Fibroblast of skin of right biceps (primary cell): ENCODE measurements around the gene CCSER1.
A peak's percentile ranks its signal among the peaks of the same experiment; 100 is the strongest.
"Not testable (repeated sequence)": the region's sequence is repeated elsewhere in the genome, so short reads cannot be mapped to it uniquely, and the experiment has no call there.

Source experiments
- DNase-seq: peaks from one replicate; pipeline ENCODE4 v3.0.0-alpha.2; 2013

Gene CCSER1

DNA sequence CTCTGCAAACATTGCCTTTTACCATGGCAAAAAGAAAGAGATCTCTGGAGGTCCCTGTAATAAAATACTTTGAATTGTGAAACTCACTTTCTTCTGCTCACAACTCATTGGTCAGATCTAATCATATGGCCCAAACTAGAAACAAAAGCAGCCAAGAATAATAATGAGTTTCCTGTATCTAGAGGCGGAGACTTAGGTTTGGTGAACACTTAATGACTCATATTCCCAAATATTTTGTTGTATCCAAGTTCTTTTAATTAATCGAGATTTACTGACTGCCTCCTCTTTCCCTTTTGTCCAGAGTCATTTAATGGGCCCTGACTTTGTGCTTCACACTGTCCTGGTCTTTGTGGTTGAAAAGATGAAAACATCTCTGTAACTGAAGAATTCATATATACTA lies 190.6 kb downstream of the CCSER1 start:
- peak; percentile 94 for DNase-seq

DNA sequence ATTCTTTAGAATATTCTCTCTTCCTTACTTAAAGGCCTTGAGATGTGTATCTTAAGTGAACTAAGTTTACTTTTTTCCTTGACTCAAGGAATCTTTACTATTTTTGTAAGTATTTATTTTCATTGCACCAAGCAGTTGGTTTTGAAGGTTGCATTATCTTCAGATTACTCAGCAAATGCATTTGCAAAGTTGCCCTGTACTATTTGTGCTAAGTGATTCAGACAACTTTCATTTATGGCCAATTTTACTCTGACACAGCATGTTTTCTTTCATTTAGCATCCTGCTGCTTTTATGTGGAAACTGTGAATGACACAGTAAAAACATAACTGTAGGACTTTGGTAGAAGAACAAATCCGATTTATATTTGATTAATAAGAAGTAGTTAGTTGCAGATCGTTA lies 191.0 kb downstream of the CCSER1 start:
- DNase-seq: peak; percentile 87

DNA sequence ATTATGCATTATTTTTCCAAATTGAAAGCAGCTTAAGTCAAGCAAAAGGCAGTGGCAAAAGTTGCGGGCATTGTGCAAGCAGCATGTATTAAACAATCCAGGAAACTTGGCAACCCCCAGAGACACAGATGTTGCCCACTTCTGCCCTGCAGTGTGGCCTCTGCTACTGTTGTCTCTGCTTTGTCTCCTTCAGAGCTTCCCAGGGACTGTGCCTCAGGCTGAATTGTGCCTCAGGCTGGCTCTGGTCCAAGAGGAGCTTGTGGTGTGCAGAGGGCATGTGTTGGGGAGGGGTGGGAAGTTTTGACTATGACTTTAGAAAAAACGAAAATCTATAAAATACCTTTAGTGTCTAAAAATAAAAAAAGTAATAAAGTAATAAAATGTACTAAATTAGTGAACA lies 201.4 kb downstream of the CCSER1 start:
- peak; percentile 16 for DNase-seq

DNA sequence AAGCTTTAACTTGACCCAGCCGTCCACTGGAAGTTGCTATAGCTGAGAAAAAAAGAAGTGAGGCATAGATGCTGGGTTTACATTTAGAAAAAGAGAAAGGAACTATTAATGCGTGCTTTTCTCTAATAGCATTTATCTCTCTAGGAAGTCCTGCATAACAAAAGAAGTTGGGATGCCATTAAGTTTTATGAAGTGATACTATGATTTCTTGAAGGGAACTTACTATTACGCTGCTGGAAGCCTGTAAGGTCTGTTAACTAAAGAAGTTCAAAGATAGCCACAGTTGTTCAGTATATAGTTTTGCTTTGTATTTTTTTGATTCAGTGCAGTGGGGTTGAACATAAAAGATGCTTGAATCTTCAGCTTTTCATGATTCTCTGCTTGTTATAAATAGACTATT lies 203.4 kb downstream of the CCSER1 start:
- DNase-seq: no peak

DNA sequence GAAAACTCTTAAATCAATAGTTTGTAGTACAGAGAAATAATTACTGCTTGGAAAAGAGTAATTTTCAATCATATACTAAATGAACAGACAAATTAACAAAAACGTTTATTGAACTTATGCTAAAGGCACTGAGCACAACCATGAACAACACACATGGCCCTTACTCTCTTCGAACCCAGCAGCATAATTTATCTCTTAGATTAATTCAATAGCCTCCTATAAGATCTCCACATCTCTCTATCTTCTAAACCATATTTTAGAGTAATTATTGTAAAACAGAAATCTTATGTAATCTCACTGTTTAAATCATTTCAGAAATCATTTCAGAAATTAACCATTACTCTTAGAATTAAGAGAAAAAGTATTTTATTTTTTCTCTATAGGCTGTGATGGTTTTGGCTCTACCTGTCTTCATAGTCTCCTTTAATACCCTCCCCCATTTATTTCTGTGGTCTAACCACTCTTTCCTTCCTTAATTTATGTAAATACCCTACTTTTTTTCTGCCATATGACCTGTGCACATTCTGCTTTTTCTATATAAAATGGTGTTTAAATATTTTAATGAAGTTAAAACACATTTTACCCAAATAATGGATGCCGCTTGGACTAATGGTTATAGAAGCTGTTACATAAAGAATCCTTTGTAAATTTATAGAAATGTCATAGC lies 218.5 kb downstream of the CCSER1 start:
- no peak for DNase-seq

DNA sequence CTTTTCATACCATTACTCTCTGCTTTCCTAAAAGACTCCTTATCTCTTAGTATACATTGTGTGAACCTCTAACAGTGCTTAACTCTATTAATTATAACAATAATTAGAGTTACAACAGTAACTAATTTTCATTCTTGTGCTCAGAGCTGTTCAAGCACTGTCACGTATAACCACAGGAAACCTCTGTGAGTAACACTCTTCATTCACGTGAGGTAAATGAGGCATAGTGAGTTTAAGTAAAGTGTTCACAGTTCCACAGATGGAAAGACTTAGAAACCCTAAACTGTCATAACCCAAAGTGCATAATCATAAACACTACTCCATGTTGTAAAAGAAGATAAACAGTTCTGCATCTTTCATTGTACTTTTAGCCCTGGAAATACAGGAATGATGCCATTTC lies 222.4 kb downstream of the CCSER1 start:
- DNase-seq: peak; percentile 9

DNA sequence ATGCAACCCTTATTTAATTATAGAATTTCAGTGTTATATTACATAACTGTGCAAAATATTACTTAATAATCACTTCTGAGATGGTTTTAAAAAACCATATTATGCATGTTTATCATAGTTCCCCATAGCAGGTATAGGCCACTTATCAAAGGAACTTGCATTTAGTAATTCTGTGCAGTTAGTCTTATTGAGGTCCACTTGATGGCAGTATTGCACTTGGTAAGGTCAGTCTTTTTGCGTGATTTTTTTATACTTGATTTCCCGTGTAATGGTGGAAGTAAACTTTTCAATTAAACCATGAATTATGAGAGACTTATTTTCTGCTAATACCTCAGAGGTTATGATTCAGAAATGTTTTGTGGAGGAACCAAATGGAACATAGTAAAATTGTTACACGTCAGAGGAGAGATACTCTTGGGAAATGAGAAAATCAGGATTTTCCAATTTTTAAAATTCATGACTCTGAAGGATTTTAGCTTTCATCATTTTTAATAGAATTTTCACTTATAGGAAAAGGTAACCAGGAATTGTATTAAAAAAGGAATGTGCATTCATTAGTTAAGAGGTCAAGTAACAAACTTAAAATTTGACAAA lies 230.0 kb downstream of the CCSER1 start:
- DNase-seq: peak; percentile 59

DNA sequence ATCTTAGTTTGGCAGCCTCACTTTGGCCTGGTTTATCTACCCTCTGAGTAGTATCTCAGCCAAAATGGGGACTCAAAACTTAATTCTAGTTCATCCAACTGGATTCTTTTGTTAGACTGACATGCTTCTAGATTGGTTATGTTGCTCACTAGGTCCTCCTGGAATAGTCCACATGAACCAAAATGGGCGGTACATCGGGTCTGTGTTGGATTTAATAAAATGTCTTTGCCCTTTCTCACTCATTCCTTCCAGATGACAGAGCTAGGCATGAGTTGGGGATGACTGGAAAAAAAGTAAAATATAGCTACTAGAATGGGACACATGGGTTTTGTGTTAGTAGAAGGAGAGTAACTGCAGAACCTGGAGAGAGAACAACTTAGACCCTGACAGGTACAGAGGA lies 247.9 kb downstream of the CCSER1 start:
- DNase-seq: peak; percentile 68

DNA sequence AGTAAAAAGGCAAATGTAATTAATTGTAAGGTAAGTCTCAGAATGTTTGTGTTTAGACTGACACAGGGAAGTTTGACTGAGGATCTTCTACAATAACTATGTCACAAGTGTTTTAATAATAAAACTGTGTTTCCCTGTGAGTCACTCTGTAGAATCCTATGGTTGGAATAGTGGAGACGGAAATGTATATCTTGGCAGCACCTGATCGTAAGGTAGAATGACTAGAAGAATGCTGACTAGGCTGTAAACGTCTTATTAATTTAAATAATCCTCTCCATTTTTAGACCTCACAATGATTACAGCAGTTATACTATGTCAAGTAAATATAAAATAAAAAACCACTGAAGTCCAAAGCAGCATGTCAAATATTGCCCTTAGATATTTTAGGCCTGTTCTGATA lies 266.0 kb downstream of the CCSER1 start:
- no peak for DNase-seq

DNA sequence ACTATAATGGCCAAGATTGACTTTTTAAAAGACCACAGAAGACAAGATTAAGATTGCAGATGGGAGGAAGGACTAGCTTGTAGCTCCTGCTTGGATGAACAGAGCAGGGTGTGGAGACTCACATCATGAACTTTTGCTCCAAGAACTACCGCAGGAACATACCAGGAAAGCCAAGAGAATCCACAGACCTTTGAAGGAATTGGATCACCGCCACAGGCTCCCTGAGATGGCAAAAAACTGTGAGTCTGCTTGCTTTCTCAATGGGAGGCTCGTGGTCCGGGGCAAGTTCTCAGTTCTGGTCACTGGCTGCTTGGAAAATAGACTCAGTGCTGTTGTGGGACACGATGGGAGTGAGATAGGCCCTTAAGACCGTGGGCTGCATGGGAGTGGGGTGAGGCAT lies 276.6 kb downstream of the CCSER1 start:
- peak; percentile 0 for DNase-seq

DNA sequence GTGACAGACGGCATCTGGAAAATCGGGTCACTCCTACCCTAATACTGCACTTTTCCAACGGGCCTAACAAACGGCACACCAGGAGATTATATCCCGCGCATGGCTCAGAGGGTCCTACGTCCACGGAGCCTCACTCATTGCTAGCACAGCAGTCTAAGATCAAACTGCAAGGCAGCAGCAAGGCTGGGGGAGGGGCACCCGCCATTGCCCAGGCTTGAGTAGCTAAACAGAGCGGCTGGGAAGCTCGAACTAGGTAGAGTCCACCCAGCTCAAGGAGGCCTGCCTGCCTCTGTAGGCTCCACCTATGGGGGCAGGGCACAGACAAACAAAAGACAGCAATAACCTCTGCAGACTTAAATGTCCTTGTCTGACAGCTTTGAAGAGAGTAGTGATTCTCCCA lies 280.7 kb downstream of the CCSER1 start:
- not testable (repeated sequence) for DNase-seq

DNA sequence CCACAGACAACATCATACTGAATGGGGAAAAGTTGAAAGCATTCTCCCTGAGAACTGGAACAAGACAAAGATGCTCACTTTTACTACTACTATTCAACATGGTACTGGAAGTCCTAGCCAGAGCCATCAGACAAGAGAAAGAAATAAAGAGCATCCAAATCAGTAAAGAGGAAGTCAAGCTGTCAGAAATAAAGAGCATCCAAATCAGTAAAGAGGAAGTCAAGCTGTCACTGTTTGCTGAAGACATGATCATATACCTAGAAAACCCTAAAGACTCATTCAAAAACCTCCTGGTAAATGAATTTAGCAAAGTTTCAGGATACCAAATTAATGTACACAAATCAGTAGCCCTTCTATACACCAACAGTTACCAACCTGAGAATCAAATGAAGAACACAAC lies 285.6 kb downstream of the CCSER1 start:
- not testable (repeated sequence) for DNase-seq

DNA sequence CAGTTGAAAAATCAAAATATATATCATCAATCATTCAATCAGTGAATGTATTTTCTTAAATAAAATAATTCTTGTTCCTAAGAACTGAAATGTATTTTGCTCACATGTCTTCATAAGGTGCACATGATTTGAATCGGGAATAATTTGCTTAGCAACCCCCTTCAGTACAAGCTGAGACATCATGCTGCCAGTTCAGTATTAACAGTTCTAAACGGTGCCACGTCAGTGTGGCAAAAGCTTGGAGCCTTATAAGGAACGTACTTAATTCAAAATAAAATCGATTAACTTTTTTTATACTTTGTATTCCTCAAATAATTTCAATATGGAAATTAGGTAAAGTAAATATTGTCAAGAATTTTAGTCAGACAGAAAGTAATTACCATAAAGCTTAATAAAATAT lies 287.9 kb downstream of the CCSER1 start:
- no peak for DNase-seq

DNA sequence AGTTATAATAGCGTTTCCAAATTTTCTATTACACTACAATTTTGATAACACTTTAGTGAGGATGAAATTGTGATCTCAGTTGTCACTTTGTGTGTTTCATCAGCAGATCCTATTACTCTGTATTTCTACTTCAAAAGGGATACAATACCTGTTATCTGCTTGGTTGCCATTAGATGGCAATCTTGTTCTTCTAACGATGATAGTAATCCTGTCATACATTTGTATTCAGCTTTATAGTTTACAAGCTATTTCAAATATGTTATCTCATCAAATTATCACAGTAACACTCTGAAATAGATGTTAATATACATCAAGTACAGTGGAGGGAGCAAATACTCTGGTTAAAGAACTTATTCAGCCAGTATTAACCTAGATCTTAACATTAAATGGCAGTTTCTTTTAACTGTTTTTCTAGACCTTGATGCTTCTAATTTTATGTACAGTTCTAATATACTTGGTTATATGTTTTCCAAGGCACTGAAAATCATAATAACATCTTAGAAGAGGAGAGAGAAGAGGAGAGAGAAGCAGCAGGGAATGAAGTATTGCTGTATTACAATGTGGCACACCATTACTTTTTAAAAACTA lies 292.0 kb downstream of the CCSER1 start:
- DNase-seq: peak; percentile 30

DNA sequence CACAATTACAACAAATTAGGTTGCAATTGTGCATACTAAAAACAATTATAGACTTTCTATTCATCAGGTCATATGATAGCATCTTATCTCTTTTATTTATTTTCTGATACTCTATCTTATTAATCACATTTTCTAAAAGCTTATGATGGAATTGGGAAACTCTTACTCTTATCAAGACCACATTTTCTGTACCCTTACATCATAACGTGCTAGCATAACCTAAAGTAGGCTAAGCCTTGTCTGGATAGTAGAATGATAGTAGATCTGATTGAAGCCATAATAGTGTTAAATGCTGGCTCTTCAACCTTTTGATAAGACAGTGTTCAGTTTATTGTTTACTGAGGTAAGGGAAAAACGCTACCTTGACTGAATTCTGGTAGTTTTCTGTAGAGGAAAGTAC lies 294.0 kb downstream of the CCSER1 start:
- DNase-seq: no peak

DNA sequence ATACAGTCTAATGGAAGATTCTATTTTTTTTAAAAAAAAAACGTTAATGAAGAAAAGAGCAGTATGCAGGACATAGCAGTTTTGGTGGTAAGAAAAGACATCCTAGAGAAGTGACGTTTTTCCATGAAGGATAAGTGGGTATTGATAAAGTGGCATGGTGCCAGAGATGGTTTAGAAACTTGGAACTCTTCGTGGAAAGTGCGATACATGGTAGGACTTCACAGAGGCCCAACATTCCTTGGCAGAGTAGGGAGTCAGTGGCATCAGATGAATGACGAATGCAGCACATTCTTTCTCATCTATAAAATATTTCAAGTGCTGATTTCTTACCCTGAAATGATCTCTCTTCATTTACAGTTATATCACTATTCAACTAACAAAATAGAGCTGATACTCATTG lies 298.7 kb downstream of the CCSER1 start:
- no peak for DNase-seq

DNA sequence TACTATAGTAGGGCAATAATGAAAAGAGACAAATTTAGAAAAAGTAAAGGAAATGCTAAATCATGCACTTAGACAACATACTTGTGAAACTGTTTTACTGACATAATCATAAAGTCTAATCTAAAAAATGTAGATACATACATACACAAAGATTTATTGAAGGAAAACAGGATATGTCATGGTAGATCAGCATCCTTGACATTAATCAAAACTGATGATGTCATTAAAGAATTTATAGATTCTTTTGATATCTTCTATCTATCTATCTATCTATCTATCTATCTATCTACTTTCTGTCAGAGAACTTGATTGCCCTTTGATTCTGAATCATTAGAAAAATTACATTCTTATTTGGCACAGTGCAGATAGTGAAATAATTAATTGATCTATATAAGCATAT lies 311.3 kb downstream of the CCSER1 start:
- DNase-seq: no peak

DNA sequence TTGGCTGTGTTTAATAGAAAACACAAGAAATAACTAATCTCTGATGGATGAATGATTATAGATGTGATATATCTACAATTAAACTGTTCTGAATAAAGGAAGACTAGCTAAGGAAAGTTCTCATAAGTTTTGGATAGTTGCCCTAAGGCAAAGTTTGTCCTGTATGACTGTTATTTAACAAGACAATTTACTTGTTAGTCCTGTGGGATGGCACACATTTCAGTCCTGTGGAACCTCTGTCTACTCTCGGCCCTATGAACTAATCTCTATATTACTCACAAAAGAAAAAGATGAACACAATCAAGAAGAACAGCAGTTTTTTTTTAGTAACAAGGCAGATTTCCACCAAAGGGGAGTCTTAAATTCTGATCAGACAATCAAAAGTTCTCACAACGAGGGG lies 314.6 kb downstream of the CCSER1 start:
- no peak for DNase-seq

DNA sequence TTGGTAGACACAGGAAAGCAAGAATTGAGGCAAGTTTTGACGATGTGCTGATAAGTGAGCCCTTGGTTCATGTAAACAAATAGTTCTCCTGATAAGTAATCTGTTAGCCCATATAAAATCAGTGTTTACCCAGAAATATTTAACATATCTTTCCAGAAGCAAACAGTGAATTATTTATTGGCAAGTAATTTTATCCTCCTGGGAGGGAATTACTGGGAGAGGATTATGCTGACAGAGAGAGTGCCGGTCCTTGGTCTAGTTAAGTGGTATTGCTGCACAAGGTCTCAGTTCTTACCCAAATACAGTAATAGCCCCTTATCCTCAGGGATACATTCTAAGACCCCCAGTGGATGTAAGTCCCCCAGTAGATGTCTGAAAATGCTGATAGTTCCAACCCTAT lies 315.4 kb downstream of the CCSER1 start:
- DNase-seq: no peak

DNA sequence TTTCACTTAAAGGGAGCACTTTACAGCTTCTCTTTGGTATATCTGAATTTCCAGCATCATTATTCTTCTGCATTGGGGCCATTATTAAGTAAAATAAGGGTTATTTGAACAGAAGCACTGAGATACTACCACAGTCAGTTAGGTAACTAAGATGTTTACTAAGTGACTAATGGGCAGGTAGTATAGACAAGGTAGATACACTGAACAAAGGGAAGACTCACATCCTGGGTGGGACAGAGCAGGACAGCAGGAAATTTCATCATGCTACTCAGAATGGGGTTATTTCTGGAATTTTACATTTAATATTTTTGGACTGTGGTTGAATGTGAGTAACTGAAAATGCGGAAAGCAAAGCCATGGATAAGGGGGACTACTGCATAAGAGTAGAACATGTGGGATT lies 316.0 kb downstream of the CCSER1 start:
- no peak for DNase-seq

DNA sequence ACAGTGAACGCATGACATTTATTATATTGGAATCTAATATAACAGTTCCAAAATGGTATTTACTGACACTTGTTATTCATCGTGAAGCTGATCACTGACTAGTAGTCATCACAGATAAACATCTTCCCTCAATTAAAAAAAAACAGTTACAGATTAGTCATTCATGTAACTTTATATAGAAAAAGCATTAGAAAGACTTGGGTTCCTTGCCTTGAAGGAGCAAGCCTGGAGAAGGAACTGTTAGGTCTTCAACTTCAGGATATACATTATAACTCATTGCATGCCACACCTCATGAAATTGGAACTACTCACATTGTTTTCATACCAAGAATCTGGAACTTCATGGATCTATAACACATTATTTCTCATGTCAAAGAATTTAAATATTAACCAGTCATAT lies 317.7 kb downstream of the CCSER1 start:
- DNase-seq: no peak

DNA sequence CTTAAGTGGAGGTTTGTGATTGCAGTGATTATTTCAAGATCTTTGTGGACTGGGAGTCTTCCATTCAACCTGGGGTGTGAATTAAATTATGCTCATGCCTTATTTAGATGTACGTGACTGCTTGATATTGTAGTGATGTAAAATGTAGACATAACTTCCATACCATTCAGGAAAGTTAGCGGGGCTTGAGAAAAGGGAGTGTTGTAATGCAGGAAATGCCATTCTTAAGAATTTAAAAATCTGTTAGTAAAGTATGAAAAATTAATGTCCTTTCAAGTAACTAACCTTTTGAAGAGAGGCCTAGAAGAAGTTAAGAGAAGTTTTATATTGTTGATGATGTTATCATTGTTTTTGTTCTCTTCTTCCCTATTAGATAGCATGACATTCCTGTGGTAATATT lies 318.2 kb downstream of the CCSER1 start:
- peak; percentile 14 for DNase-seq

DNA sequence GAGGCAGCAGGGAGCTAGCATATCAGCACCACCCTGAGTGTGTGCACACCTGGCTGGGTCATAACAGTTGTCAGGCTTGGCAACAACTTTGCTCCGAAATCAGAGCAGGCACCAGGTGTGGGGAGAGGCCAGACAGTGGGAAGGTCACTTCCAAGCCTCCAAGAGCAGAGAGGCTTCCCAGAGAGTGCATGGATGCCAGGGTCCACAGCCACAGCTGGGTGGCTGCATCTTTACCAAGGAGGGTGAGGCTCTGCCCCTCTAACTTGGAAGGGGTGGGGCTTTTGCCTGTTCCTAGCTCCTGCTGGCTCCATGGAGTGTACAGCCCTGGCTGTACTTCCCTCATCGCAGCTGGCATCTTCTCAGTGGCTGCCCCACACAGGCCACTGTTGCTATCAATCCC lies 322.4 kb downstream of the CCSER1 start:
- no peak for DNase-seq

DNA sequence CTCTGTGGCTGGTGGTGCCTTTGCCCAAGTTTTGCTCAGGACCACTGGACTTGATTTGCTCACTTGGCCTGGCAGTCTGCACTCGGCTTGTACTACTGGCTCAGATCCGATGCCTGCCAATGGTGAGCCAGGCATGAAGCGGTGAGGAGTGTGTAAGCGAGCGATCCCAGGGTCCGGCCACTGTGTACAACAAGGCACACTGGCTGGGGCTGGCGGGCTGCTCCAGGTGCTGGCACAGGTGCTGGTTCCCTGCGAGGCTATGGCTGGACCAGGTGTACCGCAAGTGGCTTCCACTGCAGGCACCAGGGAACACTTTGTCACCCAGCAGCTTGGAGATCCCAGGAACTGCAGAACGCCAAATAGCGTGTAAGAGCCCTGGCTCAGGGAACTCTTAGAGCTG lies 329.7 kb downstream of the CCSER1 start:
- DNase-seq: no peak

DNA sequence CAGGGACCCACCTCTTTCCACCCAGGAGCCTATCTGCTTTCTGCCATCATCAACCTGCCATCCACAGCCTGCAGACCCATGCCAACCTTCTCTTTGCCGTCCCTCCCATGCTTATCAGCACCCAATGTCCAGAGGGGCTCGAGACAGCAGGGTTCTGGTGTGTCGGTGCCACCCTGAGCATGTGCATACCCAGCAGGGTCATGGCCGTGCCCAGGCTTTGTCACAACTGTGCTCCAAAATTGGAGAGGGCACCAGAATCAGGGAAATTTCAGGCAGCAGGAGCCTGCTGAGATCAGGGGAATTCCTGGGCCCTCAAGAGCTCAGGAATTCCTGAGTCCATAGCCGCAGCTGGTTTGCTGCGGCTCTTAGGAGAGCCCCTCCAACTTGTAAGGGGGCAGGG lies 330.6 kb downstream of the CCSER1 start:
- no peak for DNase-seq
